Measurements from ENCODE around the gene MAP1LC3B2. TPM values are rescaled to one million over a fixed set of nuclear protein-coding genes. Genes with fewer than 3 reads are reported as not detected.

MAP1LC3B2 gene
- total RNA-seq, 1 donor from 2014 or later: 4.1 TPM

- Mint-ChIP-seq H3K36me3 (ENCODE audit: low read depth) (no peaks in the 10 kb centered on the region), H3K27me3 (ENCODE audit: low read depth) (no peaks in the 10 kb centered on the region), H3K4me1 (ENCODE audit: low read depth) (peaks cover 50% of the 10 kb centered on the region), H3K9me3 (ENCODE audit: low read depth) (no peaks in the 10 kb centered on the region), H3K4me3 (ENCODE audit: unreplicated experiment) (no peak overlapping the region), H3K27ac (ENCODE audit: unreplicated experiment) (no peak overlapping the region)
- TF ChIP-seq CTCF (IDR thresholded peaks at IDR 0.05): no peak
- no peak for DNase-seq (ENCODE audit: low spot score)
Observed at GRCh38 chr12:116528065-116528464, 31.1 kb upstream of the MAP1LC3B2 start.

GRCh38 chr12:116528498-116528897 is 30.7 kb upstream of the MAP1LC3B2 start:
- H3K36me3 Mint-ChIP-seq (ENCODE audit: low read depth): no peaks in the 10 kb centered on the region
- no peak for DNase-seq (ENCODE audit: low spot score)
- H3K27me3 Mint-ChIP-seq (ENCODE audit: low read depth): no peaks in the 10 kb centered on the region
- no peak overlapping the region for H3K4me3 Mint-ChIP-seq (ENCODE audit: unreplicated experiment)
- no peaks in the 10 kb centered on the region for H3K9me3 Mint-ChIP-seq (ENCODE audit: low read depth)
- TF ChIP-seq CTCF (IDR thresholded peaks at IDR 0.05): no peak
- no peak overlapping the region for H3K27ac Mint-ChIP-seq (ENCODE audit: unreplicated experiment)
- H3K4me1 Mint-ChIP-seq (ENCODE audit: low read depth): peaks cover 52% of the 10 kb centered on the region

- no peak for DNase-seq (ENCODE audit: low spot score)
Observed at GRCh38 chr12:116529048-116529447, 30.1 kb upstream of the MAP1LC3B2 start.

GRCh38 chr12:116529686-116530085 is 29.5 kb upstream of the MAP1LC3B2 start:
- no peaks in the 10 kb centered on the region for H3K27me3 Mint-ChIP-seq (ENCODE audit: low read depth)
- H3K9me3 Mint-ChIP-seq (ENCODE audit: low read depth): no peaks in the 10 kb centered on the region
- no peak for TF ChIP-seq CTCF (IDR thresholded peaks at IDR 0.05)
- H3K27ac Mint-ChIP-seq (ENCODE audit: unreplicated experiment): no peak overlapping the region
- no peaks in the 10 kb centered on the region for H3K36me3 Mint-ChIP-seq (ENCODE audit: low read depth)
- no peak for DNase-seq (ENCODE audit: low spot score)
- peaks cover 58% of the 10 kb centered on the region for H3K4me1 Mint-ChIP-seq (ENCODE audit: low read depth)
- H3K4me3 Mint-ChIP-seq (ENCODE audit: unreplicated experiment): no peak overlapping the region

More at GRCh38 chr12:116529048-116529447, 30.1 kb upstream of the MAP1LC3B2 start:
- Mint-ChIP-seq H3K9me3 (ENCODE audit: low read depth) (no peaks in the 10 kb centered on the region), H3K27me3 (ENCODE audit: low read depth) (no peaks in the 10 kb centered on the region), H3K27ac (ENCODE audit: unreplicated experiment) (no peak overlapping the region), H3K4me3 (ENCODE audit: unreplicated experiment) (no peak overlapping the region), H3K4me1 (ENCODE audit: low read depth) (peaks cover 58% of the 10 kb centered on the region), H3K36me3 (ENCODE audit: low read depth) (no peaks in the 10 kb centered on the region)
- no peak for TF ChIP-seq CTCF (IDR thresholded peaks at IDR 0.05)

GRCh38 chr12:116532428-116532827 is 26.8 kb upstream of the MAP1LC3B2 start:
- Mint-ChIP-seq H3K27ac (ENCODE audit: unreplicated experiment) (peak overlapping the region; percentile 94), H3K27me3 (ENCODE audit: low read depth) (no peaks in the 10 kb centered on the region), H3K4me1 (ENCODE audit: low read depth) (peaks cover 51% of the 10 kb centered on the region), H3K4me3 (ENCODE audit: unreplicated experiment) (peak overlapping the region; percentile 85), H3K9me3 (ENCODE audit: low read depth) (no peaks in the 10 kb centered on the region), H3K36me3 (ENCODE audit: low read depth) (no peaks in the 10 kb centered on the region)
- DNase-seq (ENCODE audit: low spot score): no peak
- TF ChIP-seq CTCF (IDR thresholded peaks at IDR 0.05): no peak
